Daoy (cell line): ENCODE results near the gene C16orf92. TPM values are rescaled to one million over a fixed set of nuclear protein-coding genes. Genes with fewer than 3 reads are reported as not detected.
"Not testable (repeated sequence)": the region's sequence is repeated elsewhere in the genome, so short reads cannot be mapped to it uniquely, and the experiment has no call there.

Experiments used
- DNase-seq: peaks from one replicate; pipeline ENCODE4 v3.0.0-alpha.2; 2015; ENCODE audit warnings: low read depth
- total RNA-seq: library from RNA; depleted of rRNA; stranded (reverse); fragments of >200 nt; shearing (Covaris generic); gene quantifications from 2 replicates; pipeline ENCODE4 v1.2.3, GENCODE V29; 2014

Gene C16orf92
- total RNA-seq, 1 experiment from 2014 or later, result not detected

DNA sequence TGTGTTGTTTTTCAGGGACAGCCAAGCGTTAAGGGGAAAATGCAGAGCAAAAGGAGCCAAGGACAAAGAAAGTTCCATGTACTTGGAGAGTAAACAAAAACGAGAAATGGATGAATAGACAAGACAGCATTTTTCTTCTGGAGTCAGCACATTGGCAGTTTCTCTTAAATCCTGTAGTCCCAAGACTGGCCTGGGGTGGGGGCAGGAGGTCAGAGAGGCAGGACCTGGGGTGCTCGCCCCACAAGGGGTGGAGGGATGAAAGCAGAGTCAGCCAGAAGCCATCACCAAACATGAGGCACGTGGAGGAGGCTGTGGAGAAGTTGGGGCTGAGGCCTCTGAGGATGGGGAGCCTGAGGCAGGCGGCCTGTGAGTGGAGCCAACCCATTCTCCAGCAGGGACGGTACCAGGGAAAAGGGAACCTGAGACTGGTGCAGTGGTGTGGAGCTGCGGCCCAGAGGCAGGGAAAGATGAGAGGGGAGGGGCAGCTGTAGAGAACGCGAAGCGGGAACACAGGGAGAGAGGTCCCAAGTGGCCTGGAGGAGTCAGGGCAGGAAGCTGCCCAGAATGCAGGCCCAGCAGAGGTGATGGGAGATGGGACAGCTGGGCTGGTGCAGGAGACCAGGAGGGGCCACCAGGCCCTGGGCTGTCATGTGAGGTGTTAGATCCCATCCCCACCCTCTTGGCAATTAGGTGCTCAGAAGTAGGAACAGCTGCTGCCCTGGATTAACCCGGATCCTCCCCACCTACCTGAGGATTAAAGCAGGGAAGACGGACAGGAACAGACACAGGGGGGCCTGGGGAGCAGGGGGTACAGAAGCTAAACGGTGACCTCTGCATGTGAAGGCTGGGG, 4.8 kb downstream of the C16orf92 start:
- DNase-seq, result no peak

DNA sequence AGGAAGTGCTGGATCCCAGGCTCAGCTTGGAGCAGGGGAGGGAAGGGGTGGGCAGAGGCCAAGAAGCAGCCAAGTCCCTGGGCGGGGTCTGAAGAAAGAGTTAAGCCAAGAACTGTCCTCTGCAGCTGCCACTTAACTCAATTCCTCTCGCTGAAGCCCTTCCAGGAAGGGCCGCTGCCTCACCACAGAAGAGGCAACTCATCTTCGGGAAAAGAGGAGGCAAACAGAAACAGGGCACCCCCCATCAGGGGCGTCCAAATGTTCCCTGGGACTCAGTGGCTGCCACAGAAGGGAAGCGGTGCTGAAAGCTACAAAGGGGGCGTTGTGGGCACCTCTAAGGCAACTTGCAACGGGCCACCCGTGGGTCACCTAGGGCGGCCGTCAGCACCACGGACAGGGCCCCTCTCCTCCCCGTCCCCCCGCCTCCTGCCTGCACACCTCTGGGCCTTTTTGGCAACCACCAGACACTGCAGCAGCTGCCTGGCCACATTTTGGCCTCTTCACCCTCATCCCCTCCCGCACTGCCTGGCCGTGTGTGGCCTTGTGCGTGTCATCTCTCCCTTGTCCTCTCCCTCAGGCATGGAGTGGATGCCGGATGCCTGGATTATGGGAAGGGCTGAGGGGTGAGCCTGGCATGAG, 5.6 kb downstream of the C16orf92 start:
- no peak for DNase-seq

DNA sequence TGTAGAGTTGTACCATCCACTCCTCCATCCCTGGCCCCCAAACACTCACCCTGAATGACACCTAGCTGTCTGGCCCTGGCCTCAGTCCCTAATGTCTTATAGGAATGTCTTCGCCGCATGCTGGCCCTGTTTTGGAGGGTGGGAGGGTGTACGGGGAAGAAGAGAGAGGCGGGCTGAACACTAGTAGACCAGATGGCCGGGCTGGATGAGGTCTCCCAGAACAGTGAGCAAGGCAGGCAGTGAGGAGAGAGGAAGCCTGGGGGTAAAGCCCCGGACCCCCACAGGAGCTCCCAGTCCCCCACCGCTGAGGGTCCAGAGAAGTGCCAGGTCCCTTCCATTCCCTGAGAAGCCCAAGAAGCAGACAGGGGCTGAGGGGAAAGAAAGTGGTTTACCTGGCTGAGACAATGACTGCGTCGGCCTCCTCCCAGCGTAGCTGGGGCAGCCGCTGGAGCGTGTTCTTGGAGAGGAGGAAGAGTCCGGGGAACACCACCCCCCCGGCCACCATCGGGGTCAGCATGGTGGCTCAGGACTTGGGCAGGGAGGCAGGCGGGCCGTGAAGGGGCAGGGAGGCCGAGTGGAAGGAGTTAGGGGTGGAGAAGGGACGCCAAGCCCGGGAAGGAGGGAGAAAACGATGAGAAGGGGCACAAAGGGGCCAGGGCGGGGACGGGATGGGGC, 7.2 kb downstream of the C16orf92 start:
- DNase-seq, result no peak

DNA sequence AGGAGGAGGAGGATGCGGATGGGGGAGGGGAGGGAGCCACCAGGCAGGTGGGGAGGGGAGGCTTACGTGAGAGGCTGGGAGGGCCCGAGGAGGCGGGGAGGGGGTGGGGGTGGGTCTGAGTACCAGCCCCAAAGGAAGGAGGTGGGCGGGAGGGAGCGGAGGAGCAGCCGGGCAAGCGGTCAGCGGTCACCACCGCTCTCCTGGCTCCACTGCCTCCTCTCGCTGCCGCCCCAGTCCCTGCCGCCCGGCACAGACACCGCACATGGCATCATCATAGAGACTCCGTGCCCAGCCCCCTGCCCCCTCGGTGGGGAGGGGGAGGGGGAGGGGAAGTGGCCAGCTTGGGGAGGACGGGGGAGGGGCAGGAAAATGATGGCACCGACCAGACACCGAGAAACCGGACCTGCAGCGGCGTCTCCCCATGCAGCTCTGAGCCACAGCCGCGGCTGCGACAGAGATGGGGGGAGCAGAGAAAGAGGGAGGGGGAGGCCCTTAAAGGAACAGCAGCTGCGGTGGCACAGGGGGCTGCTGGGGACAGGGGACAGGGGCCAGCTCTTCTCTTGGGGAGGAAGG, 7.9 kb downstream of the C16orf92 start, which contains the start of gene TLCD3B:
Gene TLCD3B (minus strand): TSS at position 431 of the 573 bp plus-strand sequence. CDS start 744 bp downstream, outside the sequence.
- no peak for DNase-seq

DNA sequence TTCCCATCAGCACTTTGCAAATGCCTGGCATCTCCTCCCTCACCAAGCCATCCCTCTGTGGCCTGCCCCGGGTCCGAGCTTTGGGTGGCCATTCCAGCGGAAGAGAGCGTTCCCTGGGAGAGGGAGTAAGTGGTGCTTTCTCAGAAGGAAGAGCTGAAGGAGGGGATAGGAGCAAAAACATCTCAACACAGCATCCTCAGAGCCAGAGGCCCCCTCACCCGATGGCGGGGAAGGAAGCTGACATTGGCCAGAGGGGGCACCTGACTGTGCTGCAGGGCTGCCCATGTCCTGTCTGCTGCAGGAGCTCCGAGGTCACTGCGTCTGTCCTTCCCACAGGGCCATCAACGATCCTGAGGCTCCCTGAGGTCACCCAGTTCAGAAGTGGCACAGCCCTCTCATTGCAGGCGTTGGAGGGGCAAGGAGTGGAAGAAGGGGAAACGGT, 8.5 kb downstream of the C16orf92 start:
- DNase-seq, result no peak

DNA sequence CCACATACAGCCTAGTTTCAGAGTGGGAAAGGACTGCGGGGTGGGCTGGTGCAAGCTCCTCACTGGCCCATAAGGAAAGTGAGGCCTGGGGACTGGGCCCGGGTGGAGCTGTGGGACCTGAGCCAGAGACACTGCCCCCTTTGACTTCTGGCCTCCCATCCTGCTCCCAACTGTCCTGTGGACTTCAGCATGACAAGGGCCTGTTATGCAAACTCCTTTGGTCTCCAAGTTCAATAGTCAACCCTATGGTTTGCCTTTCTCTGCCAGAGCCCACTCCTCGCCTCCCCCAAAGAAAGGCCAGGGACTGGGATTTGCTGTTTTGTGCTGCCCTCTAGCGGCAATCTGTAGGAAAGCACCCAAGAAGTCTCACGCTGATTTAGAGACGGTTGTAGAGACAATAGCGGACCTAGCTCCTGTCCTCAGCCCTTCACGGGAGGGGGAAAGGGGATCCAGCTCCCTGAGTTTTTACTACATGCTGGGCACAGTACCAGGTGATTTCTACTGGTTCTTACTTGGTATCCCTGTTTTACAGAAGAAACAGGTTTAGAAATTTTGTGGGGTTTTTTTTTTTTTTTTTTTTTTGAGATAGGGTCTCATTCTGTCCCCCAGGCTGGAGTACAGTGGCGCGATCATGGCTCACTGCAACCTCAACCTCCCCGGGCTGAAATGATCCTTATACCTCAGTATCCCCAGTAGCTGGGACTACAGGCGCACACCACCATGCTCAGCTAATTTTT, 9.3 kb downstream of the C16orf92 start:
- peak; percentile 71 for DNase-seq

DNA sequence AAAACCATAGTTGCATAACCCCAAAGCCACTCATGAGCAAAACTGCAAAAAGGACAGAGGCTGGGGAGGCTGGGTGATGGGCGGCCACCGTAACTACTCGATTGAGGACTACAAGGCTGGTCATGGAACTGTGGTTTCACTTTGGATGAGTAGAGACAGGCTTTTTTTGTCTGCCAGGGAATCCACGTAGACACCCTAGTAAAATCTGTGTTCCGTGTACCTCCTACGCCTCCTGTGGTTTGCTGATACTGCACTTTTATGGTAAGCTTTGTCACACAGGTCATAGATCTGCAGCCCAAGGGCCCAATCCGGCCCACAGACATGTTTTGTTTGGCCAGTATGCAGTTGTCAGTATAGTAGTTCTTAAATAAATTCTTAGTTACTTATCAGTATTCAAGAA, 10.3 kb downstream of the C16orf92 start:
- DNase-seq, result no peak

DNA sequence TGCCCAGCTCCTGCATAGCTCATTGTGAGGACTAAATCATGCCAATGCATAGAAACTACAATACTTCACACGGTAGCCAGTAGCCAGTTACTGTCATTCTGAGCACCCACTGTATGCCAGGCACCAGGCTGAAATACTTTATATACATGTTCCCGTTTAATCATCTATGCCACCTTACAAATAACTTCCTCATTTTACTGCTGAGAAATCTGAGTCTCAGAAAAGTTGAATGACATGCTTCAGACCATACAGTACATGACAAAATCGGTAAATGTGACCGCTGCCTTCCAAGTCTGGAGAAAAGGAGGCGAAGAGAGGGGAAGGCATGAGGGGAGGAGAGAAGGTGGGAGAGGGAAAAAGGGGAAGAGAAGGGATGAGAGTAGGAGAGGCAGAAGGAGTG, 17.2 kb downstream of the C16orf92 start:
- DNase-seq, result no peak

DNA sequence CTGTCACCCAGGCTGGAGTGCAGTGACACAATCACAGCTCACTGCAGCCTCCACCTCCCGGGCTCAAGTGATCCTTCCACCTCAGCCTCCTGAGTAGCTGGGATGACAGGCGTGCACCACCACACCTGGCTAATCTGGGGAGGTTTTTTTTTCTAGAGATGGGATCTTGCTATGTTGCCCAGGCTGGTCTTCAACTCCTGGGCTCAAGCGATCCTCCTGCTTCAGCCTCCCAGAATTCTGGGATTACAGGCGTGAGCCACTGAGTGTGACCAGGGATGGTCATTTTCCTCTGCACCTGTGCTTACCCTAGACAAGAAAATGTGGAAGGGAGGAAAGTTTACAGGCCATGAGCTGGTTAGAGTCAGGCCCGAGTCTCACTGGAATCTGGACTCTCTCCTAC, 17.7 kb downstream of the C16orf92 start:
- not testable (repeated sequence) for DNase-seq

DNA sequence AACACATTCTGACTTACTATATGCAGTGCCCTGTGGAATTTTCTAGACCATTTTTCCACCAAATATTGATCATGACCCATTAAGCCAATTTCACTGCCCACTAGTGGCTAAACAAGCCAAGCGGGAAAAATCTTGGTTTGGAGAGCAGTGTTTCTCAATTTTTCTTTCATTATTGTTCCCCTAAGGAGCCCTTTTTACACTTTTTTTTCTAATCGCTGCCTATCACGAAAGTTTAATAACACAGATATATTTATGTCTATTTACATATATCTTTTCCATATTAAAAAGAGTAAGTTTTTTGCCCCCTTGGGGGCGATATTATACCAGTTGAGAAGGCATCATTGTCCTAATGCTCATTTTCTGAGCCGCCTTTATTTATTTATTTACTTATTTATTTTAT, 18.8 kb downstream of the C16orf92 start:
- no peak for DNase-seq

DNA sequence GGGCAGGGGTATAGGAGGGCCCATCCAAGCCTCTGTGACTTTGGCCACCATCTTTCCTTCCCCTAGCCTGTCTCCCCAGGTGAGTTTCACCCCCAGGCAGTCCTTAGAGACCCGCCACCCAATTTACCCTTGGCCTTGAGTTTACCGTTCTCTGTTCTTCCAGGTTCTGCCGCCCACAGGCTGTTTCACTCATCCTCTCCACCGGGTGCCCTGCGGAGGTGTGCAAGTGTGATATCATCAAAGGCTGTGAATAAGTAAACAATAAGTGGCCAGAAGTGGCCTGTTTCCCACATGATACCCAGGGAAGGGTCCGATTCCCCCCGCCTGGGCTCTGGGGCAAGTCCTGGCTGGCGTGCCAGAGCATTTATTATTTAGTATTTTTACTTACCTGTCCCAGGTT, 23.2 kb downstream of the C16orf92 start:
- no peak for DNase-seq

DNA sequence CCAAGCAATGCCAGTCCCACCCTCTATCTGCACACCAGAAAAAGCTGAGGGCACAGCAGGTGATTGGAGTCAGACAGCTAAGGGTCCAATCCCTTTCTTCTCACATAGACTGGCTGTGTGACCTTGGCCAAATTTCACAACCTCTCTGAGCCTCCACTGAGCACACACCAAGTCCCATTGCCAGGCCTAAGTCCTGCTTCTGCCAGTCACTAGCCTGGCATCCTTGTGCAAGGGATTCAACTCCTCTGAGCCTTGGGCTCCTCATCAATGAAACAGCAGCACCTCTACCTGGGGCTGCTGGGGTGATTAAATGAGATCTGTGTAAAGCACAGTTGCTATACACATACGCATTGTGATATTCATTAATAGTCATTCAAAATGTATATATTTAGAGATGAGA, 23.6 kb downstream of the C16orf92 start:
- no peak for DNase-seq

DNA sequence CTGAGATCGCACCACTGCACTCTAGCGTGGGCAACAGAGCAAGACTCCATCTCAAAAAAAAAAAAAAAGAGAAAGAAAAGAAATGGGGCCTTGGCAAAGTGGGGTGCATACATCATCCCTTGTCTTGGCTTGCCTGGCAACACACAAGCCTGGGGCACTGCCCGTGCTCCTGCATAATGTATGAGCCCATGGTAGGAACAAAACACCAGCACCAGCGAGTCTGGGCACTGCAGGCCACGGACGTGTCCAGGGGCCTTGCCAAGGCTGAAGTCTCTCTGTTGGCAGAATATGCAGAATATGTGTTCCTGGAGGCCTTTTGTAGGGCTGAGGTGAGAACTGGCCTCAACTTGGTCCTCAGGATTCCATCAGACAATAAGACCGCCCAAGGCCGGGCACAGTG, 26.9 kb downstream of the C16orf92 start:
- no peak for DNase-seq

DNA sequence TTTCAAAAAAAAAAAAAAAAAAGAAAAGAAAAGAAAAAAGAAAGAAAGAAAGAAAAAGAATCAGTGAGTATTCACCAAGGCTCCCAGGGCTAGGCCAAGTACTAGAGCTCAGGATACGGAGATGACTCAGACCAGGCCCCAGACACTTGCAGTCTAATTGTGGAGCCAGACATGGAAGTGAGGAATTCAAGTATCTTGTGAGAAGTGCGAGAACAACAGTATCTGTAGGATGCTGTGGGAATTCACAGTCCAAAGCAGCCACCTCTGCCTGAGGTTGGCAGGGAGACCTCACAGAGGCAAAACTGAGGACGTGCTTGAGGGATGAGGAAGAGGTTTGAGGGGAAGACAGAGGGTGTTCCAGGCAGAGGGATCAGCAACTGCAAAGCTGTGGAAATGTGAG, 28.5 kb downstream of the C16orf92 start:
- peak; percentile 74 for DNase-seq

DNA sequence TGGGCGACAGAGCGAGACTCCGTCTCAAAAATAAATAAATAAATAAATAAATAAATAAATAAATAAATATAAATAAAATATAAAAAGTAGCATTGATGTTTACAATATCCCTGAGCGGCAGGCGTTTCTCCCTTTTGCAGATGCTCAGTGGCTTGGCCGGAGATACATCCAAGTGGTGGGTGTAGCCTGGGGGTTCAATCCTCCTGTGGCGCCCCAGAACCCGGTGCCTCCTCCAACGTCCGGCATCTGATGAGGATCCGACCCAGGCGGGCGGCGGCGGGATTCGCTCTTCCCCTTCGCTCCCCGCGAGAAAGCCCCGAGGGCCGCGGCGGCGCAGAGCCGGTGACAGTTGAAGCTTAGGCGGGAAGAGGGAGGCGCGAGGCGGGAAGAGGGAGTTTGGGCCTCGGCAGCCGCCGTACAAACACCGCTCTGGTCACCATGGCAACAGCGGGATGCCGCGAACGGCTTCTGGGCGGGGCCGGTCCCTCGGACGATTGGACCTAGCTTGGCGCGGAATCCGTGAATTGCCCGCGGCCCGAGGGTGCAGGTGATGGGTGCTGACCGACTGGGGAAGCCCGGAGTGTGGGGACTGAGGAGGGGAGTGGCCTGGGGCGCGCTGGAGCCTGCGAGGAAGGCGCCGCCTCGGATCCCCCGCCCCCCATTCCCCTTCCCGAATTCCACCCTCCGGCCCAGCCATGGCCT, 29.8 kb downstream of the C16orf92 start:
- DNase-seq, result peak; percentile 94

DNA sequence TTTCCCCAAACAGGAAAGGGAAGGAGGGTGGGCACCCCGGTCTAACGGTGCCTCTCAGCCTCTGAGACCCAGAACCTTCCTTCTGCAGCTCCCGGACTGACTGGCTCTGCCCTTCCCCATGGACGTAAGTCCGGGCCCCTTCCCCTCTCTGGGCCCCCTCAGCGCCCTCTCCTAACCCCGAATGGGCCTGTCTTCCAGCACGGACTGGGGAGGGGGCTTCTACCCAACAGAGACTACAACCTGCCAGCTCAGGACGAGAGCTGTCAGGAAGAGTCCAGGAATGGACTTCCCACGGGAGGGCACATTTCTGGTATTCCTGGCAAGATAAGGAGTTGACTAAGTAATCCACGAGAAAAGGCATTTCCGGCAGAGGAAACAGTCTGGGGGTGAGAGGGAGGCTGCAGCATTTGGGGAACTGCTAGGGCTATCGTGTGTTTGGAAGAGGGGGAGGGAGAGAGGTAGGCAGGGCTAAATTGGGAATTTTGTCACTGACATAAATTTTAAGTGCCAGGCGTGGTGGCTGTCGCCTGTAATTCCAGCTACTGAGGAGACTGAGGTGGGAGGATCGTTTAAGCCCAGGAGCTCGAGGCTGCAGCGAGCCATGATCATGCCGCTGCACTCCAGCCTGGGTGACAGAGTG, 30.5 kb downstream of the C16orf92 start:
- DNase-seq, result peak; percentile 58

DNA sequence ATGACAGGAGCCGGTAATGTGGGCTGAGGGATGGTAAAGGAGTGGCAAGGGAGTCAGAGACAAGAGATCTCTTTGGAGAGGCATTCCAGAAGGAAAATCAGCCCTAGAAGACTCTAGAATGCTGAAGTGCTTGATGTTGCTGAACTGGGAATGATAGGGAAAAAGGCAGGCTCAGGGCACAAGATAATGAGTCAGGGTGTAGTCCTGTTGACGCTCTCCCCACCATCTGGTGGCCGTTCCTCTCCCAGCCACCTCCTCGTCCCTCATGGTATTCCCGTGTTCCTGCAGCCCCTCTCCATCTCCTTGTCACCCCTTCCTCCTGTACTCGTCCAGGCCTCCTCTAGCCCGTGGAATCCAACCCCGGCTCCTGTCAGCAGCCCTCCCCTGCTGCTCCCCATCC, 31.5 kb downstream of the C16orf92 start:
- DNase-seq, result no peak

DNA sequence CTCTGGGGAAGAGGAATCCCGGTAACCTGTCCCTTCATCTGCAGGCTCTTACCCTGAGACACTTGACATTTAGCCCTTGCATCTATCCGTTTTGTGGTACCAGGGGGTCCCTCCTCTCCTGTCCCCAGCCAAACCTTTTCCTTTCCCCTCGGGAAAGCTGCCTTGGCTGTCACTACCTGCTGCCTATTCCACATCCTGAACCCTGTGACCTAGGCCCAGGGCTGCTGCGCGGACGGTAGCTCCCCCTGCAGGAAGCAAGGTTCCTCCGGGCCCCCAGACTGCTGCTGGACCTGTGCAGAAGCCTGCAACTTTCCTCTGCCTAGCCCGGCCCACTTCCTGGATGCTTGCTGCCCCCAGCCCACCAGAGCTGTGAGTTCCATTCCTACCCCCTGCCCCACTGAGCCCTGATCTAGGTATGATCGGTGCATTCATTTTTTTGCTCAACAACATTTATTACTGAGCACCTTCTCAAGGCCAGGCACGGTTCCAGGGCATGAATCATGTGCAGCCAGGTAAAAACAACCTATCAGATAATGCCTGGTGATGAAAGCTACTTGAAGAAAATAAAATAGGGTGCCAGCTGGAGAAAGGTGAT, 32.1 kb downstream of the C16orf92 start:
- no peak for DNase-seq

DNA sequence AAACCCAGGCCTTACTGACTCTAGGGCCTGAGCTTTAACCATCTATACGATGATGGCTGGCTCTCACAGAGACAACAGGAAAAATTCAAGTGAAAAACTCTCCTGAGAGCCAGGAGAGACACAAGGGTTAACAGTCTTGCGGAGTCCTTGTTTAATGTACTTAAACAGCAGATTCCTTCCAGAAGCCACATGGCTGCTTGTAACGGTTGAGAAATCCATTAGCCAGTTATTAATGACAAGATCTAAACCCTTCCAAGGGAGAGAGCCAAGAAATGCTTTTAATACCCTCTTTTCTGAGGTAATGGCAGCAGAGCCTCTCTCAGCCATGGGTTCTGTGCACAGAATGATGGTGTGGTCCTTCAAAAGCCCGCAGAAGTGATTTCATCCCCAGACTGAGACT, 37.3 kb downstream of the C16orf92 start:
- no peak for DNase-seq
